ENCODE results near the gene NUAK1.

- TF ChIP-seq, protein P1, sequence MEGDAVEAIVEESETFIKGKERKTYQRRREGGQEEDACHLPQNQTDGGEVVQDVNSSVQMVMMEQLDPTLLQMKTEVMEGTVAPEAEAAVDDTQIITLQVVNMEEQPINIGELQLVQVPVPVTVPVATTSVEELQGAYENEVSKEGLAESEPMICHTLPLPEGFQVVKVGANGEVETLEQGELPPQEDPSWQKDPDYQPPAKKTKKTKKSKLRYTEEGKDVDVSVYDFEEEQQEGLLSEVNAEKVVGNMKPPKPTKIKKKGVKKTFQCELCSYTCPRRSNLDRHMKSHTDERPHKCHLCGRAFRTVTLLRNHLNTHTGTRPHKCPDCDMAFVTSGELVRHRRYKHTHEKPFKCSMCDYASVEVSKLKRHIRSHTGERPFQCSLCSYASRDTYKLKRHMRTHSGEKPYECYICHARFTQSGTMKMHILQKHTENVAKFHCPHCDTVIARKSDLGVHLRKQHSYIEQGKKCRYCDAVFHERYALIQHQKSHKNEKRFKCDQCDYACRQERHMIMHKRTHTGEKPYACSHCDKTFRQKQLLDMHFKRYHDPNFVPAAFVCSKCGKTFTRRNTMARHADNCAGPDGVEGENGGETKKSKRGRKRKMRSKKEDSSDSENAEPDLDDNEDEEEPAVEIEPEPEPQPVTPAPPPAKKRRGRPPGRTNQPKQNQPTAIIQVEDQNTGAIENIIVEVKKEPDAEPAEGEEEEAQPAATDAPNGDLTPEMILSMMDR (IDR thresholded peaks at IDR 0.05; ENCODE audit: low read depth, low read length), result no peak
- TF ChIP-seq EZH2phosphoT487 (IDR thresholded peaks at IDR 0.05; ENCODE audit: low read depth), result no peak
These were observed 36.1 kb upstream of the NUAK1 start for GRCh38 chr12:106174876-106175275.

Measured in OCI-LY3 (cell line).